Vagina (tissue), 2 donors: ENCODE data around the gene CDH13. TPM values are rescaled to one million over a fixed set of nuclear protein-coding genes. Genes with fewer than 3 reads are reported as not detected.

Experiments
- DNase-seq, 2 donors: peaks; one replicate each; pipeline ENCODE4 v3.0.0-alpha.2; 2017; ENCODE audit errors: extremely low spot score in 2 of 2
- H3K27ac ChIP-seq: fragments of 200-600 bp; sonication (generic); one replicate; pipeline ENCODE4 v1.5.1; 2019
- H3K27me3 ChIP-seq: fragments of 200-600 bp; sonication (generic); one replicate; pipeline ENCODE4 v1.5.1; 2019
- H3K36me3 ChIP-seq, 2 donors: fragments of 200-600 bp; sonication (generic); one replicate each; pipeline ENCODE4 v1.5.1; 2017 to 2019
- H3K4me1 ChIP-seq: fragments of 200-600 bp; sonication (generic); one replicate; pipeline ENCODE4 v1.5.1; 2019
- H3K4me3 ChIP-seq, 2 donors: fragments of 200-600 bp; sonication (generic); 1 replicate in 1 of 2; 2 replicates in 1 of 2; pipeline ENCODE4 v1.5.1; 2016 to 2019
- H3K9me3 ChIP-seq: fragments of 200-600 bp; sonication (generic); one replicate; pipeline ENCODE4 v1.5.1; 2019
- CTCF ChIP-seq, 3 experiments: fragments of 450-650 bp in 2 of 3; fragments of 200-600 bp in 1 of 3; sonication (generic) in 1 of 3; IDR thresholded peaks; one replicate each; pipeline ENCODE4 v1.5.1; 2017 to 2019; ENCODE audit warnings: antibody characterized with exemption in 3 of 3, mild to moderate bottlenecking in 2 of 3, moderate library complexity in 2 of 3
- POLR2A ChIP-seq, 2 donors: fragments of 450-650 bp; IDR thresholded peaks; one replicate each; pipeline ENCODE4 v1.6.1; 2017; ENCODE audit warnings: antibody characterized with exemption in 2 of 2, mild to moderate bottlenecking in 2 of 2, moderate library complexity in 2 of 2
- POLR2AphosphoS5 ChIP-seq, 2 donors: sonication (generic); formaldehyde crosslinking; IDR thresholded peaks; one replicate each; pipeline ENCODE4 v1.9.0; 2017; ENCODE audit warnings: antibody characterized with exemption in 2 of 2, mild to moderate bottlenecking in 2 of 2, low read depth in 1 of 2; ENCODE audit not compliant: insufficient read depth in 1 of 2
- intact Hi-C: fragments of 100-400 bp; cut with DNase I; formaldehyde crosslinking; loops from one replicate; pipeline ENCODE4 v1.15.1; 2023
- total RNA-seq: library from RNA; depleted of rRNA; stranded (reverse); fragments of >200 nt; gene quantifications from one replicate; pipeline ENCODE4 v1.2.3, GENCODE V29; 2016

Gene CDH13
- total RNA-seq, 1 donor from 2014 or later, result 123 TPM

GRCh38 chr16:82937926-82938520 lies 311.3 kb downstream of the CDH13 start:
- no peak for TF ChIP-seq CTCF (IDR thresholded peaks at IDR 0.05)
- no peak for TF ChIP-seq POLR2AphosphoS5 (IDR thresholded peaks at IDR 0.05; ENCODE audit: insufficient read depth in 1 of 2, low read depth in 1 of 2)
- TF ChIP-seq POLR2A (IDR thresholded peaks at IDR 0.05), result no peak
- H3K4me3 ChIP-seq, result no peak overlapping the region
- no peaks in the 10 kb centered on the region for H3K4me1 ChIP-seq
- H3K36me3 ChIP-seq, result no peaks in the 10 kb centered on the region
- no peaks in the 10 kb centered on the region for H3K9me3 ChIP-seq
- H3K27me3 ChIP-seq, result no peaks in the 10 kb centered on the region
- DNase-seq, result no peak
- no peak overlapping the region for H3K27ac ChIP-seq
- intact Hi-C loops, result no loop called here

DNA sequence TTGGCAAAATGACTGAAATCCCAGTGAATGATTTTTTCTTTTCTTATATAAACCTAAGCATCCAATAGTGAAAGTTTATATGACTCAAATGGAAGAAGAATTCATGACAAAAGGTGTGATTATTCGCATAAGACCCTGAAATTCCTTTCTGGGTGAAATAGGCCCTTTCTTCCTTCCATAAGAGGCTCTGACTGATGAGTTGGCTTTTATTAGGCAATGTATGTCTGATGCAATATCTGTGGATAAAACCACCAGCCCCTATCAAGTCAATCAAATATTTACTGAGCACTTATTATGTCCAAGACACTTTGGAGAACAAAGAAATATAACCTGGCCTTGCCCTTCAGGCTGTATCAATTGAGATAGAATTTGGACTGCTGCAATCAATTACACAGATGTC lies 316.6 kb downstream of the CDH13 start:
- Histone ChIP-seq H3K36me3 (no peaks in the 10 kb centered on the region), H3K27ac (no peak overlapping the region), H3K27me3 (no peaks in the 10 kb centered on the region), H3K9me3 (no peaks in the 10 kb centered on the region), H3K4me1 (no peaks in the 10 kb centered on the region), H3K4me3 (no peak overlapping the region)
- TF ChIP-seq POLR2A (IDR thresholded peaks at IDR 0.05) (no peak), POLR2AphosphoS5 (IDR thresholded peaks at IDR 0.05; ENCODE audit: insufficient read depth in 1 of 2, low read depth in 1 of 2) (no peak), CTCF (IDR thresholded peaks at IDR 0.05) (no peak)
- DNase-seq, result no peak
- intact Hi-C loops, result no loop called here

DNA sequence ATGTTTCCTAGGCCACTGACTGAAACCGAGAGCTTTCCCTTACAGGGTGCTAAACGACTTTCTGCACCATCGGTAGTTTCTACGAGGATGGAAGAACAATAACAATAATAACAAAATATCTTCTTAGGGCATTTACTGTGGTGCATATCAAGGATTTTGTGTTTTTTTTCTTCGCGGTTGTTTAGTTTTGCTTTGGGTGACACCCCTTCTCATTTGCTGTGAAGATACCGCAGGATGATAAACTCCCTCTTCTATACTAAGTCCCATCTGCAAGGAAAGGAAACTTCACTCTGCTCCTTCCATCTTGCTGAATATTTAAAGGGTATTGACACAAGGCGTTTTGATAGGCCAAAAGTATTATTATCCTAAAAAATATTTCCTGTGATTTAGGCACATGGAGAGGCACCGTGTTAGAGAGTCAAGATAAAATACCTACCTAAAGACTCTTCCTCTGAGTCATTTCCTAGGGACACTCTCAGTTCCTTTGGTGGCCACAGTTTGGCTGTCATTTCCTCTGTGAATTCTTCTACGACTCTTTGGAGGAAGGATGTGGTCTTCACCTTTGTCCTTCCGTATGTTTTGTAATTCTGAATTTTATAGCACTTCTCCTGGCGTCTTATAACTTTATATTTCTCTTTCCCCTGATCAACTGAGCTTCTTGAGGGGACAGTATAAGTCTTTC lies 318.8 kb downstream of the CDH13 start:
- Histone ChIP-seq H3K4me1 (no peaks in the 10 kb centered on the region), H3K27me3 (no peaks in the 10 kb centered on the region), H3K36me3 (no peaks in the 10 kb centered on the region), H3K4me3 (no peak overlapping the region), H3K27ac (no peak overlapping the region), H3K9me3 (no peaks in the 10 kb centered on the region)
- TF ChIP-seq POLR2AphosphoS5 (IDR thresholded peaks at IDR 0.05; ENCODE audit: insufficient read depth in 1 of 2, low read depth in 1 of 2) (no peak), CTCF (IDR thresholded peaks at IDR 0.05) (no peak), POLR2A (IDR thresholded peaks at IDR 0.05) (no peak)
- no peak for DNase-seq
- intact Hi-C loops, result no loop called here

DNA sequence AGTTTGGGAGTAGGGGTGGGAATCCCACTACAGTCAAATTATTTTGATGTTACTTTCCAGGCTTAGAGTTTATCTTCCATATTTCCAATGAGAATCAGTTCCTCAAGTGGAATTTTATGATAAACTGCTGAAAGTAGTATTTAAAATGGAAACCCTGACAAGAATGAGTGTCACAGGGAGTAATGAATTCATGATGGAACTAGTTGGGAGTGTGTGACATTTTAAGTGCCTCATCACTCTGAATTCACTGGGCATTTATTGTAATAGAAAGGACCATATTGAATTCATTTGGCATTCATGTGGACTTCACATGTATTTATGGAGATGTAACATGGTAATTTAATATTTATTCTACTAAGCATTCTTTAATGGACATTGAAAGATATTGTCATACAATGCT lies 320.9 kb downstream of the CDH13 start:
- no peak for DNase-seq
- TF ChIP-seq POLR2A (IDR thresholded peaks at IDR 0.05) (no peak), CTCF (IDR thresholded peaks at IDR 0.05) (no peak), POLR2AphosphoS5 (IDR thresholded peaks at IDR 0.05; ENCODE audit: insufficient read depth in 1 of 2, low read depth in 1 of 2) (no peak)
- Histone ChIP-seq H3K4me1 (no peaks in the 10 kb centered on the region), H3K4me3 (no peak overlapping the region), H3K27ac (no peak overlapping the region), H3K36me3 (no peaks in the 10 kb centered on the region), H3K27me3 (no peaks in the 10 kb centered on the region), H3K9me3 (no peaks in the 10 kb centered on the region)
- intact Hi-C loops, result no loop called here

DNA sequence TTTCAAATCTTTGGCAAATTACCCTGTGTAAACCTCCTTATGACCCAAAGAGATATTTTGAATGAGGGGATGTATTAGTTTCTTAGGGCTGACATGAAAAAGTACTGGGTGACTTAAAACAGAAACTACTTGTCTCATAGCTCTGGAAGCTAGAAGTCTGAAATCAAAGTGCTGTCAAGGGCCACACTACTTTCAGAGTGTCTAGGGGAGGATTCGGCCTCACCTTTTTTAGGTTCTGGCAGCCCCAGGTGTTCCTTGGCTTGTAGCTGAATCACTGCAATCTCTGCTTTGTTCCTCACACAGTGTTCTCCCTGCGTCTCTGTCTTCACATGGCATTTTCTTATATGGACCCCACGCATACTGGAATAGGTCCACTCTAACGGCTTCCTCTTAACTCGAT lies 322.2 kb downstream of the CDH13 start:
- Histone ChIP-seq H3K27me3 (no peaks in the 10 kb centered on the region), H3K36me3 (no peaks in the 10 kb centered on the region), H3K4me3 (no peak overlapping the region), H3K9me3 (no peaks in the 10 kb centered on the region), H3K4me1 (no peaks in the 10 kb centered on the region), H3K27ac (no peak overlapping the region)
- no peak for DNase-seq
- intact Hi-C loops, result no loop called here
- TF ChIP-seq POLR2A (IDR thresholded peaks at IDR 0.05) (no peak), POLR2AphosphoS5 (IDR thresholded peaks at IDR 0.05; ENCODE audit: insufficient read depth in 1 of 2, low read depth in 1 of 2) (no peak), CTCF (IDR thresholded peaks at IDR 0.05) (no peak)
